NOMO-1 treated with dmso at 0.1 percent for 144 hours (cell line): ENCODE results near the gene MOBP.
"Not testable (repeated sequence)": the region's sequence is repeated elsewhere in the genome, so short reads cannot be mapped to it uniquely, and the experiment has no call there.

Experiments
- DNase-seq: peaks from one replicate; lab custom pipeline; 2025; ENCODE audit not compliant: unreplicated experiment; lab: John Stamatoyannopoulos, UW

MOBP gene, protein sequence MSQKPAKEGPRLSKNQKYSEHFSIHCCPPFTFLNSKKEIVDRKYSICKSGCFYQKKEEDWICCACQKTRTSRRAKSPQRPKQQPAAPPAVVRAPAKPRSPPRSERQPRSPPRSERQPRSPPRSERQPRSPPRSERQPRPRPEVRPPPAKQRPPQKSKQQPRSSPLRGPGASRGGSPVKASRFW

GRCh38 chr3:39467394-39468107 lies at the start of gene MOBP:
Gene MOBP, plus strand, starts transcription at chr3:39467680. Its CDS starts 34,390 bp downstream, at chr3:39502070.
- DNase-seq = no peak

DNA sequence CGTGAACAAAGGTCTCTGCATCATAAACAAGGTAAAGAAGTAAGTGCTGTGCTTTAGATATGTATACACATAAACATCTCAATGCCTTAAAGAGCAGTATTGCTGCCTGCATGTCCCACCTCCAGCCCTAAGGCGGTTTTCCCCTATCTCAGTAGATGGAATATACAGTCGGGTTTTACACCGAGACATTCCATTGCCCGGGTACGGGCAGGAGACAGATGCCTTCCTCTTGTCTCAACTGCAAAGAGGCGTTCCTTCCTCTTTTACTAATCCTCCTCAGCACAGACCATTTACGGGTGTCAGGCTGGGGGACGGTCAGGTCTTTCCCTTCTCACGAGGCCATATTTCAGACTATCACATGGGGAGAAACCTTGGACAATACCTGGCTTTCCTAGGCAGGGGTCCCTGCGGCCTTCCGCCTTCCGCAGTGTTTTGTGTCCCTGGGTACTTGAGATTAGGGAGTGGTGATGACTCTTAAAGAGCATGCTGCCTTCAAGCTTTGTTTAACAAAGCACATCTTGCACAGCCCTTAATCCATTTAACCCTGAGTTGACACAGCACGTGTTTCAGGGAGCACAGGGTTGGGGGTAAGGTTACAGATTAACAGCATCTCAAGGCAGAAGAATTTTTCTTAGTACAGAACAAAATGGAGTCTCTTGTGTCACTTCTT lies 48.8 kb upstream of the MOBP start:
- not testable (repeated sequence) for DNase-seq

GRCh38 chr3:39419742-39420315 lies 47.7 kb upstream of the MOBP start:
- DNase-seq = no peak

DNA sequence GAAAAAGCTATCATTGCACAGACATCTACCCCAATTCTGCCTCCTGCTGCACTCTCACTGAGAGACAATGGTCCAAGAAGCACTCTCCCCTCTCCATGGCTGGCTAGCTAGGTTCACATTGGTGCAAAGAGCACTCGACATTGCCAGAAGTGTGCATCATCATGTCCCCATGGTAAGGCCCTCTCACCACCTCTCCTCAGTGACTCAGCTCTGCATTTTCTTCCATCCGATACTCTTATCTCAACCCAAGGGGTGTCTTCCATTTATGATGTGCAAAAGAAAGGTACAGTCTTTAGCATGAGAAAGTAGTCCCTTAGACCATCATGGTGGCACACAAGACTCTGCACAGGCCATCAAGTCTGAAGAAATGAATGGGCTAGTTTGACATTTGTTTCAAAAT lies 46.9 kb upstream of the MOBP start:
- DNase-seq = no peak

- no peak for DNase-seq
Measured at GRCh38 chr3:39423436-39423970, 44.0 kb upstream of the MOBP start.

- no peak for DNase-seq
Measured at GRCh38 chr3:39426312-39426711, 41.2 kb upstream of the MOBP start.

DNA sequence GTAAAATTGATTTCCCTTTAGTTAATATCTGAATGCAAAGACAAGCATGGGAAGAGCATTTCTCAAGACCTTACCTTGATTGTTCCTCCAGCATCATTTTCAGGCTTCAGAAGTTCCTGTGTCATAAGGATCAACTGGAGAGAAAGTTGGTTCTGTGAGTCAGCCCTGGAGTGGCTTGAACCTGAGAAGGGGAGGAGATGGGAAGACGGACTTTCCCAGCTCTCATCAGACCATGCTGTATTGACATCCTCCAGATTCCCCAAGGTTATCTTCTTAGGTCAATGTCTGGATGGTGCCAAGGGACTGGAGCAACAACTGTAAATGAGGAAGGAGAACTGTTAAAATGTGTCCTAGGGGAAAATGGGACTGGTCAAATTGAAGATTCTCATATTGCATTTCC lies 40.0 kb upstream of the MOBP start:
- no peak for DNase-seq

GRCh38 chr3:39428745-39429201 lies 38.7 kb upstream of the MOBP start:
- DNase-seq = no peak

DNA sequence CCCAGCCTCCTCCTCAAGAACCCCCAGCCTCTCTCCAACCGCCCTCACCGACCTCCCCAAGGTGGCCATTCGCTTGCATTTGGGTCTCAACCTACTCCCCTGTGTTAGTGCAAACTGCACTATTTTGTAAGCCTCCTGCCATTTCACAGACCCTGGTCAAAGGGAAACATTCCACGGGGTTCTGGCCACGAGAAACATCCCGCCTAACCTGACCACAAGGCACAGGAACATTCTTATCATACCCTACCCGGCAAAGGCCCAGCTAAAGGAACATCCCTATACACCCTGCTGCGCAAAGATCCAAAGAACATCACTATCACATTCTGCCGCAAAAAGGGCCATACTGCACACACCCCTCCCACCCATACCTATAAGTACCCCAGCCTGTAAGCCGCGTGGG lies 38.0 kb upstream of the MOBP start:
- no peak for DNase-seq

DNA sequence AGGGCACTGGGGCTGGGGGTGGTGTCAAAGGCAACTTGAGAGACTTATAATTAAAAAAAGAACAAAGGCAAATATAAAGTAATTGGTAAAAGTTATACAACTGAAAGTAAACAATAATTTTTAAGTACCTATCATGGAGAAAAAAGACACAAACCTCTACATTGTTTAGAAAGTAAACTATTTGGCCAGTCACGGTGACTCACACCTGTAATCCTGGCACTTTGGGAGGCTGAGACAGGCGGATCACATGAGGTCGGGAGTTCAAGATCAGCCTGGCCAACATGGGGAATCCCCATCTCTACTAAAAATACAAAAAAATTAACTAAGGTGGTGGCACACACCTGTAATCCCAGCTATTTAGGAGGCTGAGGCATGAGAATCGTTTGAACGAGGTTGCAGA lies 35.1 kb upstream of the MOBP start:
- no peak for DNase-seq

DNA sequence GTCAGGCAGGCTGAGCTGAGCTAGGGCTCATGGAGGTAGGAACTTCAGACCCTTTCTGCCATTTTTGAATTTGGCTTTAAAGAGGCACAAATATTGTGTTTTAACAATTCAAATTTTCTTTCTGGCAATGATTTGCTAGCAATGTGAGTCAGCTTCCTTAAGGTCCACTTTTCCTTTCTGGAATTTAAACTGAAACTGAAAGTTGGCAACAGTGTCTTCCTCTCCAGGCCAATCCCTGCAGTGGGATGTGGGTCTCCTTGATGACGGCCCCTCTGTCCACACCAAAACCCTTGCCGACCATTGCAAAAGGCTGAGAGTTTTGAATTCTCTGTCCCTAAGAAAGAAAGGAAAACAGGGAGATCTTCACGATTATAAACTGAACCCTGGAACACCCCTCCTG lies 33.8 kb upstream of the MOBP start:
- DNase-seq = no peak

DNA sequence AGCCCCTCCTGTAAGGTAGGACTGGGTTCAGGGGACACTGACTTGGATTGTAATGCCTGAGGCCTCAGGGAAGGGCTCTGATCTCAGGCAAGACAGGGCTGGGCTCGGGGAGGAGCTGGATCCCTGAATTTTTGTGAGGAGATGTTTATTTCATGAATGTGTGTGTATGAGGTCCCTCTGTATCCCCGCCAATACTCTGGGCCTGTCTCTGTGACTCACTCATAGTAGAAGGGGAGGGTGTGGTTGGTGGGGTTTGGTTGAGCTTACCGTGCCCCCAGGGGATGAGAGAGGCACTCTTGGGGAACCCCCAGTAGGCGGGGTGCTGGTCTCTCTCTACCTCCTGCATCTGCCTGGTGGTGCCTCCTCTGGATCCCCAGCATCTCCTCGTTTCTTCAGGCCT lies 32.9 kb upstream of the MOBP start:
- DNase-seq = no peak

GRCh38 chr3:39435006-39435748 lies 32.3 kb upstream of the MOBP start:
- DNase-seq = no peak

GRCh38 chr3:39438880-39439279 lies 28.6 kb upstream of the MOBP start:
- DNase-seq = no peak

DNA sequence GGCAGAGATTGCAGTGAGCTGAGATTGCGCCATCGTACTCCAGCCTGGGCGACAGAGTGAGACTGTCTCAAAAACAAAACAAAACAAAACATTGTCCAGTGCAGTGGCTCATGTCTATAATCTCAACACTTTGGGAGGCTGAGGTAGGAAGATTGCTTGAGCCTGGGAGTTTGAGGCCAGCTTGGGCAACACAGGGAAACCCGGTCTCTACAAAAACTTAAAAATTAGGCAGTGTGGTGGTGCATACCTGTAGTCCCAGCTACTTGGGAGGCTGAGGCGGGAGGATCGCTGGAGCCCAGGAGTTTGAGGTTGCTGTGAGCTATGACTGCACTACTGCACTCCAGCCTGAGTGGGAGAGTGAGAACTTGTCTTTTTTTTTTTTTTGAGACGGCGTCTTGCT lies 27.2 kb upstream of the MOBP start:
- no peak for DNase-seq

DNA sequence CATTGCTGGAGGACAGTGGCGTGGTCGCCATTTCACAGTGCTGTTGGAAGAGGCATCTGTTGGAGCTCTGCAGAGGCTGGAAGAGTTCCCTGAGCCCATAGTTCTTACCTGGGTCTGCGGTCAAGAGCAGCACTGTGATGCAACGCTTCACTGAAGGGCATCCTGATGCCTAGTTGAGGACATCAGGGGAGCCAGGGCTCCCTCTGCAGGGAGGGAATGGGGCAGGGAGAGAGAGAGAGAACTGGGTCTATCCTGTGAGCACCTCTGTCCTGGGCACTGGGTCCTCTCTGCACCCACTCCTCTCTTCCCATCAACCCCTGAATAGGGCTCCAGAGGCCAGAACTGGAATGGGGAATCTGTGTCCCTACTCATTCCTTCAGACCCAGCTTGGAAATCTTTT lies 23.9 kb upstream of the MOBP start:
- DNase-seq = no peak

DNA sequence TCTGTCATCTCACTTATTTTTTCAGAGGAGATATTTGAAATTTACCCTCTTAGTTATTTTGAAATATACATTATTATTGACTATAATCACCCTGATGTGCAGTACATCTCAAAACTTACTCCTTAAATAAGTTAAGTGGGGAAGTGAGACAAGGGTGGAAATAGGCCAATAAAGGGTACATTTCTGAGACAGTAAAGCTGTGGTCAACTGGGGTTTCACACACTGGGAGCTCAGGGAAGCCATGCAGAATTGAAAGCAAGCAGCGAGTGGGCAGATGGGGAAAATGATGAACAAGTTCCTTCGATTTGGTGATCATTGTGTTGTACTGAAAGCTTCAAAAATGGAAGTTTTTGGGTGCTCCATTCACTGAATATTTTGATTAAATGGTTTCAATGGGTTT lies 21.6 kb upstream of the MOBP start:
- DNase-seq = no peak

DNA sequence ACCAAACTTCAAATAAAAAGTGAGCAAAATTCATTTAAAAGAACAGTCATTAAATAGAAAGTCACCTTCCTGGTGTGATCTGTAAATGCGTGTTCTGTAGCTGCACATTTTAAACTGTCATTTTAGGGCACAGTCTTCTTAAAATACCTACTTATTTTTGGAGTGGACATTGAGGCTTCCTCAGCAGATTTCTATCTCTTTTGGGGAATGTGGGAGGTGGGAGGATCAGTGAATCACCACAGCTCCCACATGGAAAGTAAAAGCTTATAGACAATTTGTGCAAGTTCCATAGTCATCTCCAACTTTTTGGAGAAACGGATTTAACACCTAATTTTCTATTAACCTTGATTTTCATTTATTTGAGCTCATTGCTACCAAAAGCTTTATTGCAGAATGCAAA lies 21.0 kb upstream of the MOBP start:
- DNase-seq = no peak

- no peak for DNase-seq
Measured at GRCh38 chr3:39447637-39448483, 19.6 kb upstream of the MOBP start.
